Spleen (tissue), 11 donors: ENCODE results near the gene NSG2. TPM values are rescaled to one million over a fixed set of nuclear protein-coding genes. Genes with fewer than 3 reads are reported as not detected.

ENCODE experiments used
- DNase-seq: peaks from one replicate; pipeline ENCODE4 v3.0.0-alpha.2; 2020
- H3K27ac ChIP-seq, 8 donors: fragments of 200-600 bp; sonication (generic) in 7 of 8; 1 replicate in 4 of 8; 2 replicates in 4 of 8; pipeline versions ENCODE4 v1.5.0 to v1.8.0; 2016 to 2021; ENCODE audit warnings: inconsistent platforms in 4 of 8, mild to moderate bottlenecking in 4 of 8, moderate library complexity in 1 of 8
- H3K27me3 ChIP-seq, 7 donors: fragments of 200-600 bp; sonication (generic) in 6 of 7; replicated peaks in 1 of 7; 1 replicate in 4 of 7; 2 replicates in 3 of 7; pipeline versions ENCODE4 v1.5.0 to v1.8.0; 2016 to 2021; ENCODE audit warnings: inconsistent platforms in 3 of 7, mild to moderate bottlenecking in 1 of 7
- H3K36me3 ChIP-seq, 6 donors: fragments of 200-600 bp; sonication (generic) in 5 of 6; 1 replicate in 4 of 6; 2 replicates in 2 of 6; pipeline versions ENCODE4 v1.5.0 to v1.8.0; 2016 to 2021; ENCODE audit warnings: inconsistent platforms in 2 of 6
- H3K4me1 ChIP-seq, 6 donors: fragments of 200-600 bp; sonication (generic) in 5 of 6; 1 replicate in 3 of 6; 2 replicates in 3 of 6; pipeline versions ENCODE4 v1.5.0 to v1.8.0; 2016 to 2021; ENCODE audit warnings: inconsistent platforms in 3 of 6
- H3K4me3 ChIP-seq, 8 donors: fragments of 200-600 bp; sonication (generic) in 7 of 8; 1 replicate in 4 of 8; 2 replicates in 4 of 8; pipeline versions ENCODE4 v1.5.0 to v1.8.0; 2016 to 2021; ENCODE audit warnings: inconsistent platforms in 4 of 8, mild to moderate bottlenecking in 4 of 8, moderate library complexity in 2 of 8
- H3K9me3 ChIP-seq, 8 donors: fragments of 200-600 bp; sonication (generic) in 7 of 8; 1 replicate in 4 of 8; 2 replicates in 4 of 8; pipeline versions ENCODE4 v1.5.0 to v1.8.0; 2016 to 2021; ENCODE audit warnings: inconsistent platforms in 4 of 8
- POLR2A ChIP-seq, 3 donors: fragments of 450-650 bp; IDR thresholded peaks; one replicate each; pipeline ENCODE4 v1.5.1; 2017; ENCODE audit warnings: antibody characterized with exemption in 3 of 3, mild to moderate bottlenecking in 1 of 3
- POLR2AphosphoS5 ChIP-seq, 3 donors: sonication (generic); formaldehyde crosslinking; IDR thresholded peaks; one replicate each; pipeline ENCODE4 v1.5.1; 2017; ENCODE audit warnings: antibody characterized with exemption in 3 of 3
- WGBS, 5 donors: extraction: QIAGEN DNeasy Blood & Tissue Kit in 3 of 5; methylation state at CpG; one replicate each; pipeline versions ENCODE4 v1.1.5 to v1.1.7; 2013 to 2018; 5-methylcytosine and 5-hydroxymethylcytosine counted together
- intact Hi-C: fragments of 100-400 bp; cut with DNase I; formaldehyde crosslinking; loops from one replicate; pipeline ENCODE4 v1.15.0; 2023; ENCODE audit warnings: low total_unique reads
- polyA plus RNA-seq, 3 donors: library from polyadenylated mRNA; stranded (reverse); fragments of 200-250 nt; gene quantifications; one replicate each; pipeline ENCODE4 v1.2.1, GENCODE V29; 2013
- total RNA-seq, 7 donors: library from RNA; depleted of rRNA in 3 of 7; stranded (reverse); fragments of >200 nt in 3 of 7; fragmentation: NEBNext Ultra II Directional in 4 of 7; extraction: Animal tissue kit (Norgen Biotek cat#: 25700) in 4 of 7; gene quantifications; one replicate each; pipeline versions ENCODE4 v1.1.0 to v1.2.1, GENCODE V29; 2016 to 2021
- TF ChIP-seq, protein P1 (sequence below), 11 experiments: fragments of 200-600 bp in 7 of 11; fragments of 450-650 bp in 4 of 11; sonication (generic) in 4 of 11; IDR thresholded peaks in 8 of 11; conservative IDR thresholded peaks in 3 of 11; 1 replicate in 7 of 11; 2 replicates in 4 of 11; pipeline versions ENCODE4 v1.4.0 to v1.8.0; 2016 to 2021; ENCODE audit warnings: antibody characterized with exemption in 11 of 11, inconsistent platforms in 4 of 11, mild to moderate bottlenecking in 1 of 11
- donor health status: healthy with polysubstance abuse.
- donor health status: DM: no; HTN: no; CAD: no; lungs with moderate emphysema.
- donor health status: DM: no; HTN: no; CAD: no.
- donor health status: Bipolar disorder and iron deficiency.
- donor health status: healthy.
- donor health status: DM: no; HTN: no; CAD: no.
- donor health status: DM: yes; HTN: yes; CAD: no.

Gene NSG2
- total and polyA plus RNA-seq, 10 donors: 0.41 to 0.60 TPM; not detected in 8

DNA sequence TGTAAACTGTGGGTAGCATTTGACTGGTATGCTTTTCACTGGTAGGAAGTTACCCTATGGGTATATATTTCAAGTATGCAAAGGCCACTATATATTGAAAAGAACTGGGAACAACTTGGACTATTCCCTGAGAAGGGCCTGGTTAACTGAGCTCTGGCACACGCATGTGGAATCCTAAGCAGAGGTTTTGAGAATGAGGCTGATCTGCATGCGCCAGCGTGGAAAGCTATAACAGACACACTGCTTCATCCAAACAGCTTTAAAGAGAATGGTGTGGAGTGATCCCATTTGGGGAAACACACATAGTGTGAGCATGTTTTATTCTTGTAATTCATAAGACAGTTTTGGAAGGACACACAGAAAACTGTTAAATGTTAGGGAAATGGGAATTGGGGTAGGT is 8.4 kb downstream of the NSG2 start:
- Histone ChIP-seq H3K4me1 (no peaks in the 10 kb centered on the region), H3K27me3 (peaks cover 0 to 20% (median 0%) of the 10 kb centered on the region in 7 donors), H3K4me3 (no peak overlapping the region), H3K9me3 (no peaks in the 10 kb centered on the region), H3K36me3 (no peaks in the 10 kb centered on the region), H3K27ac (no peak overlapping the region)
- TF ChIP-seq, protein P1, sequence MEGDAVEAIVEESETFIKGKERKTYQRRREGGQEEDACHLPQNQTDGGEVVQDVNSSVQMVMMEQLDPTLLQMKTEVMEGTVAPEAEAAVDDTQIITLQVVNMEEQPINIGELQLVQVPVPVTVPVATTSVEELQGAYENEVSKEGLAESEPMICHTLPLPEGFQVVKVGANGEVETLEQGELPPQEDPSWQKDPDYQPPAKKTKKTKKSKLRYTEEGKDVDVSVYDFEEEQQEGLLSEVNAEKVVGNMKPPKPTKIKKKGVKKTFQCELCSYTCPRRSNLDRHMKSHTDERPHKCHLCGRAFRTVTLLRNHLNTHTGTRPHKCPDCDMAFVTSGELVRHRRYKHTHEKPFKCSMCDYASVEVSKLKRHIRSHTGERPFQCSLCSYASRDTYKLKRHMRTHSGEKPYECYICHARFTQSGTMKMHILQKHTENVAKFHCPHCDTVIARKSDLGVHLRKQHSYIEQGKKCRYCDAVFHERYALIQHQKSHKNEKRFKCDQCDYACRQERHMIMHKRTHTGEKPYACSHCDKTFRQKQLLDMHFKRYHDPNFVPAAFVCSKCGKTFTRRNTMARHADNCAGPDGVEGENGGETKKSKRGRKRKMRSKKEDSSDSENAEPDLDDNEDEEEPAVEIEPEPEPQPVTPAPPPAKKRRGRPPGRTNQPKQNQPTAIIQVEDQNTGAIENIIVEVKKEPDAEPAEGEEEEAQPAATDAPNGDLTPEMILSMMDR (IDR thresholded peaks at IDR 0.05 in 8 of 11, conservative IDR thresholded peaks at IDR 0.05 in 3 of 11): no peak
- no peak for TF ChIP-seq POLR2A (IDR thresholded peaks at IDR 0.05)
- no peak for TF ChIP-seq POLR2AphosphoS5 (IDR thresholded peaks at IDR 0.05)
- intact Hi-C loops: no loop called here
- DNase-seq: no peak
- 86 to 95% (median 91%) methylated on average over 3 of the region's 3 CpGs for WGBS, 5 donors

DNA sequence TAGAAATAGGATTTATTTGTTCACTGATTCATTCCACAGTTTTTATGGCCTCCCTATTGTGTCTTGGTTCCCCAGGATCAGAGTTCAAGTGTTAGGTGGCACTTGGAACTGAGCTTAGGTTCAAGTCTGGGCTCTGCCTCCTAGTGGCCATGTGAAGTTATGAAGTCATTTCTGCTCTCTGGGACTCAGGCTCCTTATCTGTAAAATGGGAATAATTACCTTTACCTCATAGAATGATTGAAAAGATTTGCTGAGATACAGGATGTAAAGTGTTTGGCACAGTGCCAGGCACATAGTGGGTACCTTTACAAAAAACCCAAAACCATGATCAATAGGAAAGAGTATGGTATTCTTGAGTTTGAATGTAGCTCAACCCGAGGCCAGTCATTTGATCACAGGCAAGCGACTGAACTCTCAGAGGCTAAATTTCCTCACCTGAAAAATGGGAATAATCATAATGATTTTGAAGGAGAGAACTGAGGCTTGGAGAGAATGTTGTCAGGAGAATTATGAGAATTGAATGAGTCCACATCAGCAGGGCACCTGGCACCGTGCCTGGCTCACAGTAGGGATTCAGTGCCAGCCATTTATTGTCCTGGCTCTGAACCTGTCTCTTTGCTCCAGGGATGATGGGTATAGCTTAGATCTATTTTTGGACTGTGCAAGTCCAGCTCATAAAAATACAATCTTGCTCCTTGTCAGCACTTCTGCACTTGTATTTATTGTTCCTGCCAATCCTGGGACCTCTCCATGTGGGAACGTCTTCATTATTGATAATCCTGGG is 10.8 kb downstream of the NSG2 start:
- Histone ChIP-seq H3K4me1 (no peaks in the 10 kb centered on the region), H3K36me3 (no peaks in the 10 kb centered on the region), H3K4me3 (no peak overlapping the region), H3K27ac (no peak overlapping the region), H3K27me3 (peaks cover 0 to 13% (median 0%) of the 10 kb centered on the region in 7 donors), H3K9me3 (peaks cover 0 to 6% (median 0%) of the 10 kb centered on the region in 8 donors)
- 76 to 92% (median 85%) methylated on average over 4 of the region's 4 CpGs for WGBS, 5 donors
- TF ChIP-seq POLR2A (IDR thresholded peaks at IDR 0.05) (no peak), POLR2AphosphoS5 (IDR thresholded peaks at IDR 0.05) (no peak)
- TF ChIP-seq, protein P1 (IDR thresholded peaks at IDR 0.05 in 8 of 11, conservative IDR thresholded peaks at IDR 0.05 in 3 of 11): no peak
- intact Hi-C loops: no loop called here
- DNase-seq: no peak

DNA sequence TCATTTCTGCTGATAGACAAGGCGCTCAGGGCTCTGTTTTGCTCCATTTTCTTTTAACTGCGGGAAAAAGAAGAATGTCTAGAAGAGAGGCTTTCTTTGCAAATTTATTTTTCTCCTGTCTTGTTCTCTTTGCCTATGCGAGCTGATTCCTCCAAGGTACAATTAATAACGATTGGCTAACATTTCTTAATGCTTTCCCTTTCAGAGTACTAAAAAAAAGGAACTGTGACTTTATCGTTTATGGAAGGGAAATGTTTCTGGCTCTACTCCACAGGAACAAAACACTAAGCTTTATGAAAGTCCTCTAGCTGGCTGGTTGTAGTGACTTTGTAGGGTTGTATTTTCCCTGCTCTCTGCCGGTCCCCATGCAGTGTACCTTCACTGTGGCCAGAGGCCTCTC is 11.7 kb downstream of the NSG2 start:
- no peak for DNase-seq
- Histone ChIP-seq H3K9me3 (peaks cover 0 to 6% (median 0%) of the 10 kb centered on the region in 8 donors), H3K4me1 (no peaks in the 10 kb centered on the region), H3K36me3 (no peaks in the 10 kb centered on the region), H3K4me3 (no peak overlapping the region), H3K27ac (no peak overlapping the region), H3K27me3 (peaks cover 0 to 22% (median 0%) of the 10 kb centered on the region in 7 donors)
- intact Hi-C loops: no loop called here
- WGBS, 5 donors: 49 to 59% (median 57%) methylated on average over 6 of the region's 6 CpGs
- TF ChIP-seq POLR2AphosphoS5 (IDR thresholded peaks at IDR 0.05) (no peak), POLR2A (IDR thresholded peaks at IDR 0.05) (no peak)
- TF ChIP-seq, protein P1 (IDR thresholded peaks at IDR 0.05 in 8 of 11, conservative IDR thresholded peaks at IDR 0.05 in 3 of 11): no peak

DNA sequence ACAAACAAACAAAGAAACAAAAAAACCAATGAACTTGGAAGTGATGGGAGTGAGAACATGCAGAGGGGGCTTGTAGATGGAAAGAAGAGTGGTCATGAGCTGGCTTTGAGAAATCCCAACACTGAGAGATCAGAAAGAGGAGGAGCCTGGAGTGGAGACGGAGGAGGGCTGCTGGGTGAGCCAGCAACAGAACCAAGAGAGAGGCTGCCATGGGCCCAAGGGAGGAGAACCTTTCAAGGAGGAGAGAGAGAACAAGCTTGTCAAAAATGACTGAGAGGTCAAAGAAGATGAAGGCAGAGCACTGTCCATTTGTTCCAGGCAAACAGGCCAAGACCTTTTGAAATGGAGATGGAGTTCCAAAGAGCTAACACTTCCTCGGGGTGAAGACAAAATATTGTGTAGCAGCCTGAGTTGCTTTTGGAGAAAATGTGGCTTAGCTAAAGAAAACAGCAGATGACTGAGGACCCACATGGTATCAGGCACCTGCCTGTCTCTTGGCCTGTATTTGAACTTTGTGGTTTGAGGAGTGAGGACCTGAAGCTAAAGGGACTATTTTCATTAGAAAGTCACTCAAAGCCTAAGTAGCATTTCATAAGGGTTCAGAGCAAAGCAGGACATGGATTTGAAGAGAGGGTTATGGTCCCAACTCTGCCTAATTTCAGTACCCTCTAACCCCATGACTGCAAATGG is 13.1 kb downstream of the NSG2 start:
- intact Hi-C loops: no loop called here

More for the DNA sequence above, 13.1 kb downstream of the NSG2 start:
- Histone ChIP-seq H3K9me3 (peaks cover 0 to 6% (median 0%) of the 10 kb centered on the region in 8 donors), H3K4me3 (no peak overlapping the region), H3K36me3 (no peaks in the 10 kb centered on the region), H3K4me1 (no peaks in the 10 kb centered on the region), H3K27me3 (peaks cover 0 to 30% (median 0%) of the 10 kb centered on the region in 7 donors), H3K27ac (no peak overlapping the region)
- TF ChIP-seq POLR2A (IDR thresholded peaks at IDR 0.05) (no peak), POLR2AphosphoS5 (IDR thresholded peaks at IDR 0.05) (no peak)
- TF ChIP-seq, protein P1 (IDR thresholded peaks at IDR 0.05 in 8 of 11, conservative IDR thresholded peaks at IDR 0.05 in 3 of 11): no peak
- WGBS, 5 donors: 56 to 64% (median 61%) methylated on average over 2 of the region's 2 CpGs
- no peak for DNase-seq
